IMR-90 (cell line): ENCODE data around the gene DDX46. TPM values are rescaled to one million over a fixed set of nuclear protein-coding genes. Genes with fewer than 3 reads are reported as not detected.
"Not testable (repeated sequence)": the region's sequence is repeated elsewhere in the genome, so short reads cannot be mapped to it uniquely, and the experiment has no call there.

Source experiments
- ATAC-seq: fragments of 200-7000 bp; cut with Tn5 transposase; 2 replicates; pipeline ENCODE4 v1.9.1; 2020; ENCODE audit warnings: low read depth, mild to moderate bottlenecking, moderate library complexity
- BruUV-seq: library from RNA; stranded (reverse); fragments of 400-500 nt; replicated peaks from 2 replicates; lab custom pipeline; 2021; lab: Mats Ljungman, UMichigan
- CTCF ChIA-PET: fragments of 300-600 bp; formaldehyde crosslinking; extraction: SDS; loops from one replicate; lab custom pipeline; 2021; ENCODE audit warnings: antibody characterized with exemption; lab: Yijun Ruan, JAX
- POLR2A ChIA-PET: fragments of 300-600 bp; sonication (Branson Sonifier 250); formaldehyde crosslinking; loops from one replicate; lab custom pipeline; 2022; ENCODE audit warnings: antibody characterized with exemption; ENCODE audit not compliant: unreplicated experiment; lab: Charles Lee
- DNase-seq: peaks from one replicate; pipeline ENCODE4 v3.0.0; 2013
- H2AFZ ChIP-seq: replicated peaks from 2 replicates; pipeline ENCODE3; 2013; ENCODE audit warnings: low read length, mild to moderate bottlenecking; ENCODE audit not compliant: poor library complexity
- H2AK5ac ChIP-seq: 2 replicates; pipeline ENCODE4 v1.6.1; 2013; ENCODE audit warnings: low read depth, low read length, inconsistent platforms
- H2AK9ac ChIP-seq: replicated peaks from 2 replicates; pipeline ENCODE3; 2013; ENCODE audit warnings: mild to moderate bottlenecking, low read depth, low read length, moderate library complexity; ENCODE audit not compliant: poor library complexity
- H2BK120ac ChIP-seq: 2 replicates; pipeline ENCODE4 v1.6.1; 2013; ENCODE audit warnings: low read depth, low read length, inconsistent platforms
- H2BK15ac ChIP-seq: 3 replicates; pipeline ENCODE4 v1.6.1; 2013; ENCODE audit warnings: low read depth, low read length, inconsistent platforms
- H2BK20ac ChIP-seq: 2 replicates; pipeline ENCODE4 v1.6.1; 2013; ENCODE audit warnings: low read depth, mild to moderate bottlenecking, inconsistent platforms, low read length, moderate library complexity
- H2BK5ac ChIP-seq: 2 replicates; pipeline ENCODE4 v1.6.1; 2013; ENCODE audit warnings: mild to moderate bottlenecking, low read depth, low read length, inconsistent platforms; ENCODE audit not compliant: poor library complexity, severe bottlenecking
- H3K14ac ChIP-seq: replicated peaks from 2 replicates; pipeline ENCODE4 v1.6.1; 2013; ENCODE audit warnings: low read depth, low read length, inconsistent platforms
- H3K18ac ChIP-seq: 2 replicates; pipeline ENCODE4 v1.6.1; 2013; ENCODE audit warnings: low read depth, low read length, control low read depth
- H3K23ac ChIP-seq: 2 replicates; pipeline ENCODE4 v1.6.1; 2013; ENCODE audit warnings: low read depth, low read length, inconsistent platforms
- H3K27ac ChIP-seq: 2 replicates; pipeline ENCODE4 v1.5.1; 2013; ENCODE audit warnings: mild to moderate bottlenecking, control low read depth, low read length; ENCODE audit not compliant: insufficient read depth
- H3K27me3 ChIP-seq: 2 replicates; pipeline ENCODE4 v1.6.1; 2013; ENCODE audit warnings: low read length; ENCODE audit not compliant: control insufficient read depth, insufficient read depth
- H3K36me3 ChIP-seq: 2 replicates; pipeline ENCODE4 v1.6.1; 2013; ENCODE audit warnings: low read length, mixed read lengths; ENCODE audit not compliant: control insufficient read depth, insufficient read depth
- H3K4ac ChIP-seq: 2 replicates; pipeline ENCODE4 v1.6.1; 2013; ENCODE audit warnings: low read depth, low read length, inconsistent platforms
- H3K4me1 ChIP-seq: 2 replicates; pipeline ENCODE4 v1.6.1; 2013; ENCODE audit warnings: low read length, mixed read lengths; ENCODE audit not compliant: control insufficient read depth, insufficient read depth
- H3K4me2 ChIP-seq: 2 replicates; pipeline ENCODE4 v1.6.1; 2013; ENCODE audit warnings: low read depth, mild to moderate bottlenecking, control low read depth, low read length, moderate library complexity
- H3K4me3 ChIP-seq: 2 replicates; pipeline ENCODE4 v1.5.1; 2013; ENCODE audit warnings: low read depth, mild to moderate bottlenecking, control low read depth, low read length, moderate library complexity; ENCODE audit not compliant: insufficient read depth
- H3K56ac ChIP-seq: 2 replicates; pipeline ENCODE4 v1.6.1; 2013; ENCODE audit warnings: low read length, inconsistent platforms; ENCODE audit not compliant: insufficient read depth; ENCODE audit errors: extremely low read depth
- H3K79me1 ChIP-seq, 2 experiments: 2 replicates each; pipeline ENCODE4 v1.6.1; 2013; ENCODE audit warnings: low read length in 2 of 2, inconsistent platforms in 1 of 2, low read depth in 1 of 2
- H3K9ac ChIP-seq: 2 replicates; pipeline ENCODE4 v1.6.1; 2013; ENCODE audit warnings: low read depth, low read length, control low read depth
- H3K9me1 ChIP-seq: 2 replicates; pipeline ENCODE4 v1.6.1; 2013; ENCODE audit warnings: low read length, inconsistent platforms; ENCODE audit not compliant: insufficient read depth
- H3K9me3 ChIP-seq: 2 replicates; pipeline ENCODE4 v1.6.1; 2013; ENCODE audit warnings: low read length; ENCODE audit not compliant: control insufficient read depth, insufficient read depth
- H4K20me1 ChIP-seq: 2 replicates; pipeline ENCODE4 v1.6.1; 2013; ENCODE audit warnings: low read length, inconsistent platforms; ENCODE audit not compliant: insufficient read depth
- H4K5ac ChIP-seq: 2 replicates; pipeline ENCODE4 v1.6.1; 2013; ENCODE audit warnings: mild to moderate bottlenecking, low read depth, low read length, control low read depth
- H4K8ac ChIP-seq, 2 experiments: 2 replicates each; pipeline ENCODE4 v1.6.1; 2013; ENCODE audit warnings: low read depth in 2 of 2, low read length in 2 of 2, control low read depth in 1 of 2, inconsistent platforms in 1 of 2
- H4K91ac ChIP-seq: 2 replicates; pipeline ENCODE4 v1.6.1; 2013; ENCODE audit warnings: low read depth, low read length, inconsistent platforms; ENCODE audit not compliant: insufficient read depth
- WGBS, 2 experiments: methylation state at CpG; one replicate each; pipeline versions ENCODE4 v1.1.5 to v1.1.7; 2013; ENCODE audit warnings: missing lambda C conversion rate in 2 of 2; ENCODE audit not compliant: insufficient read length in 1 of 2; ENCODE audit errors: extremely low coverage in 2 of 2; 5-methylcytosine and 5-hydroxymethylcytosine counted together
- dilution Hi-C: fragments of 300-500 bp; cut with HindIII; formaldehyde crosslinking; loops from one replicate; pipeline ENCODE4 v1.14.3; 2018; ENCODE audit warnings: low sequenced_read_pairs; ENCODE audit not compliant: unreplicated experiment
- in situ Hi-C: fragments of 300-500 bp; cut with MboI; formaldehyde crosslinking; loops from 3 replicates; pipeline ENCODE4 v1.14.3; 2019; ENCODE audit warnings: low sequenced_read_pairs, inconsistent platforms, mixed read lengths
- intact Hi-C: fragments of 100-400 bp; cut with micrococcal nuclease; formaldehyde crosslinking; loops from 2 replicates; pipeline ENCODE4 v1.10.0; 2022
- polyA plus RNA-seq, 3 experiments: library from polyadenylated mRNA; depleted of rRNA; stranded (reverse); fragments of >200 nt; gene quantifications; 2 replicates each; pipeline ENCODE4 v1.2.3, GENCODE V29; 2012; ENCODE audit warnings: low replicate concordance in 1 of 3
- total RNA-seq: library from RNA; depleted of rRNA; stranded (reverse); fragments of >200 nt; gene quantifications from 2 replicates; pipeline ENCODE4 v1.2.3, GENCODE V29; 2012

Gene DDX46
- total and polyA plus RNA-seq, 2 of the 4 experiments (the other 2 are of a cell fraction), result 22.5 to 26.0 TPM

GRCh38 chr5:134838361-134838760 lies 79.8 kb downstream of the DDX46 start:
- H4K91ac ChIP-seq, H3K4me2 ChIP-seq, CTCF ChIA-PET, dilution Hi-C loops, H2BK20ac ChIP-seq, H2AFZ ChIP-seq, BruUV-seq, H3K27me3 ChIP-seq, H2AK9ac ChIP-seq, H4K20me1 ChIP-seq, H3K27ac ChIP-seq, in situ Hi-C loops, H2AK5ac ChIP-seq, H3K4ac ChIP-seq, H4K8ac ChIP-seq, H3K23ac ChIP-seq, DNase-seq, H3K4me3 ChIP-seq, H4K5ac ChIP-seq, H2BK120ac ChIP-seq, H3K56ac ChIP-seq, H3K9ac ChIP-seq, ATAC-seq, intact Hi-C loops, H3K18ac ChIP-seq, H3K9me3 ChIP-seq, H2BK5ac ChIP-seq, H2BK15ac ChIP-seq, H3K14ac ChIP-seq, POLR2A ChIA-PET: not testable (repeated sequence)
- WGBS, 2 experiments, result 100% methylated on average over 2 of the region's 9 CpGs; no CpG with 5 or more reads in 1 of the 2 experiments
- H3K79me1 ChIP-seq, result peaks cover 9 to 34% of the 10 kb centered on the region in 2 experiments
- H3K36me3 ChIP-seq, result peaks cover 14% of the 10 kb centered on the region
- peaks cover 11% of the 10 kb centered on the region for H3K4me1 ChIP-seq
- peaks cover 18% of the 10 kb centered on the region; the same call in 1 of the 2 replicates for H3K9me1 ChIP-seq
